ENCODE results near the gene HBS1L. TPM values are rescaled to one million over a fixed set of nuclear protein-coding genes. Genes with fewer than 3 reads are reported as not detected.

The HBS1L gene
- polyA plus RNA-seq, 1 of the 3 experiments (the other 2 are of a cell fraction), result 19.0 TPM

DNA sequence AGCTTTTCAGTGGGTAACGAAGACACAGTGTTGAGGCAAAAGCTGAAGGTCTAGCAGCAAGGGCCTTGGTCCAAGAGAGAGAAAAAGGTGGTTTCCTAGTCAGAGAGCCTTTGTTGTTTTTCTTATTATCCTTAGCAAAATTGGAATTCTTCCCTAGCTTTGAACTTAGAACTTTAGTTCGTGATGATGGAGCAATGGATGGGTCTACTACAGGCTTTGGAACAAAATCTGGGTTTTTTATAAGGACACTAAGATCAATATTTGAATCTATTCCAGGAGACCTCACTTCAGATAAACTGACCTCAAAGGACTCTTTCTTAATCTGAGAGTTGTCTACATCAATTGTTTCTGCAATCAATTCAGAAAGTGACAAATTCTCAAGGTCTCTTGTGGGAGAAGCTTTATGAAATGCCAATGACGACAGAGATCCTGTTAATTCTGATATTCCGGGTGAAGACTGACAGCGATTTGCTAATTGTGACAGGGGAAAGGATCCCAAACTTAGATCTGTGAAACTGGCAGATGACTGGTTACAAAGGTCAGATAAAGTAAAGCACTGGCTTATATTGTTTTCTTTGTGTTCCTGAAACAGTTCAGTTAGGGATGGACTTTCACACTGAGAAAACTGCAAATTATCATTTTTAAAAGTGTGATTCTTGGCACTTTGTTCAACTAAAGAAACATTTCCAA lies 17.7 kb downstream of the HBS1L start:
- ChIA-PET CTCF (no interaction called here), POLR2A (interaction anchor here (0.7 kb wide), 1 partner anchor 11 kb away, joined by 4 read pairs; no protein-coding TSS in a partner anchor)
- peaks cover 32% of the 10 kb centered on the region for H3K79me2 ChIP-seq (ENCODE audit: insufficient read depth)
- H3K9me3 ChIP-seq, result no peaks in the 10 kb centered on the region
- H4K20me1 ChIP-seq (ENCODE audit: insufficient read depth), result no peaks in the 10 kb centered on the region
- TF ChIP-seq POLR2AphosphoS5 (IDR thresholded peaks at IDR 0.05; ENCODE audit: low read depth, low read length), result no peak
- TF ChIP-seq, protein P1, sequence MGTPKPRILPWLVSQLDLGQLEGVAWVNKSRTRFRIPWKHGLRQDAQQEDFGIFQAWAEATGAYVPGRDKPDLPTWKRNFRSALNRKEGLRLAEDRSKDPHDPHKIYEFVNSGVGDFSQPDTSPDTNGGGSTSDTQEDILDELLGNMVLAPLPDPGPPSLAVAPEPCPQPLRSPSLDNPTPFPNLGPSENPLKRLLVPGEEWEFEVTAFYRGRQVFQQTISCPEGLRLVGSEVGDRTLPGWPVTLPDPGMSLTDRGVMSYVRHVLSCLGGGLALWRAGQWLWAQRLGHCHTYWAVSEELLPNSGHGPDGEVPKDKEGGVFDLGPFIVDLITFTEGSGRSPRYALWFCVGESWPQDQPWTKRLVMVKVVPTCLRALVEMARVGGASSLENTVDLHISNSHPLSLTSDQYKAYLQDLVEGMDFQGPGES (IDR thresholded peaks at IDR 0.05; ENCODE audit: low read depth, low read length), result no peak
- no peak for TF ChIP-seq NRF1 (IDR thresholded peaks at IDR 0.05; ENCODE audit: low read depth, low read length)
- TF ChIP-seq EP300 (IDR thresholded peaks at IDR 0.05; ENCODE audit: borderline replicate concordance in 1 of 2, low read depth in 1 of 2, low read length in 1 of 2), result no peak
- TF ChIP-seq GATA2 (CRISPR knock-in tag; IDR thresholded peaks at IDR 0.05), result no peak
- TF ChIP-seq RFX5 (IDR thresholded peaks at IDR 0.05; ENCODE audit: low read length), result no peak
- TF ChIP-seq GABPA (IDR thresholded peaks at IDR 0.05; ENCODE audit: low read depth), result no peak
- H3K36me3 ChIP-seq (replicated peaks in 1 of 2; ENCODE audit: control insufficient read depth in 1 of 2, insufficient read depth in 2 of 2, low read length in 1 of 2), result peaks cover 25 to 50% of the 10 kb centered on the region in 2 experiments
- no peak overlapping the region for H3K9ac ChIP-seq
- WGBS (ENCODE audit: low lambda C conversion rate), result 94% methylated on average over 5 of the region's 5 CpGs
- H3K4me2 ChIP-seq, result no peak overlapping the region
- no peaks in the 10 kb centered on the region for H3K27me3 ChIP-seq (ENCODE audit: insufficient read depth)
- H3K27ac ChIP-seq (ENCODE audit: low read depth in 2 of 2, low read length in 1 of 2), result no peak overlapping the region
- H3F3A ChIP-seq (replicated peaks; ENCODE audit: insufficient read depth), result no peaks in the 10 kb centered on the region
- DNase-seq, result no peak
- no peaks in the 10 kb centered on the region; a peak in 1 of 4 replicates for H3K4me1 ChIP-seq (ENCODE audit: control insufficient read depth in 1 of 2, insufficient read depth in 2 of 2, low read depth in 1 of 2, low read length in 1 of 2)
- H3K4me3 ChIP-seq (ENCODE audit: low read depth in 2 of 2, low read length in 1 of 2), result no peak overlapping the region
- no peak overlapping the region for H2AFZ ChIP-seq (ENCODE audit: low read depth)
- H3K9me2 ChIP-seq, result no peaks in the 10 kb centered on the region

DNA sequence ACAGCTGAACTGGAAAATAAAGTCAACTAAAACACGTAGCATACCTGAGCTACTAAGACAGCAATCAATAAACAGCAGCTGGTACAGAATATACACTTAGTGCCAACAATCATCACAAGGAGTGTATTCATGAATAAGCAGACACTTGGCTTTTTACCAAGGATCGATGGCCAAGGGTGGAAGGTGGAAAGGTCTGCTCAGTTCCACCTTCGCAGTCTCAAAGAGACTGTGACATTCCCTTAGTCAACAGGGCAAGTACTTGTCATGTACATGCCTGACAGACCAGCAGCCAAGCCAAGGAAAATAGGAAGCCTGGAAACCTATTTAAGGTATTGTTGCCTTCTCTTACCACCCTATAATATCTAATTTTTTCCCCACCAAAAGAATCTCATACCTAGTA lies 21.4 kb downstream of the HBS1L start:
- Histone ChIP-seq H3K4me2 (no peak overlapping the region), H2AFZ (ENCODE audit: low read depth) (no peak overlapping the region), H3K9ac (no peak overlapping the region), H3K79me2 (ENCODE audit: insufficient read depth) (peaks cover 17% of the 10 kb centered on the region), H3K9me3 (no peaks in the 10 kb centered on the region), H3K9me2 (no peaks in the 10 kb centered on the region), H4K20me1 (ENCODE audit: insufficient read depth) (no peaks in the 10 kb centered on the region), H3K27me3 (ENCODE audit: insufficient read depth) (no peaks in the 10 kb centered on the region), H3F3A (replicated peaks; ENCODE audit: insufficient read depth) (no peaks in the 10 kb centered on the region), H3K27ac (ENCODE audit: low read depth in 2 of 2, low read length in 1 of 2) (no peak overlapping the region), H3K4me1 (ENCODE audit: control insufficient read depth in 1 of 2, insufficient read depth in 2 of 2, low read depth in 1 of 2, low read length in 1 of 2) (no peaks in the 10 kb centered on the region; a peak in 1 of 4 replicates), H3K4me3 (ENCODE audit: low read depth in 2 of 2, low read length in 1 of 2) (no peak overlapping the region), H3K36me3 (replicated peaks in 1 of 2; ENCODE audit: control insufficient read depth in 1 of 2, insufficient read depth in 2 of 2, low read length in 1 of 2) (peaks cover 37 to 54% of the 10 kb centered on the region in 2 experiments)
- no peak for TF ChIP-seq GATA2 (CRISPR knock-in tag; IDR thresholded peaks at IDR 0.05)
- ChIA-PET POLR2A (no interaction called here), CTCF (no interaction called here)
- 88% methylated on average over 3 of the region's 3 CpGs for whole genome bisulfite sequencing (ENCODE audit: low lambda C conversion rate)
- DNase-seq, result no peak

DNA sequence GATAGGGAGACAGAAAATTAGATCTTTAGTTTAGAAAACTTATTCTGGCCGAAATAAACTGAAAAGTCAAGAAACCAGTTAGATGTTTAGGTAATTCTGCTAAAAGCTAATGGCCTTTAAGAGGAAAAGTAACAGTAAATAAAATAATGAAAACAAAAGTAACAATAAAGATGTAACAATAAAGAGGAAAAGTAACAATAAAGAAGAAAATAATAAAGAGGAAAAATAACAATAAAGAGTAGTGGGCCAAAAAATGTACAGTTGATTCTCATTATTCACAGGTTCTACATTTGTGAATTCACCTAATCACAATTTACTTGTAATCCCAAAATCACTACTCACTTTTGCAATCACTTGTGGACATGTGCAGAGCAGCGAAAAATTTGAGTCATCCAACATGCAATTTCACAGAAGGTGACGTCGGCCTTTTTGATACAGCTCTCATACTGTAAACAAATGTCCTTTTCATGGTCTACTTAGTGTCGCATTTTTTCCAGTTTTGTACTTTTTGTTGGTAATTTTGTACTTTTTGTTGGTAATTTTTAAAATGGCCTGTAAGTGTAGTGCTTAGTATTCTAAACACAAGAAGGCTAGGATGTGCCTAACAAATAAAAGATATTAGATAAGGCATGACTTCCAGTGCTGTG lies 24.0 kb downstream of the HBS1L start:
- ChIA-PET CTCF (no interaction called here), POLR2A (no interaction called here)
- no peak overlapping the region for H3K9ac ChIP-seq
- H3K27ac ChIP-seq (ENCODE audit: low read depth in 2 of 2, low read length in 1 of 2), result no peak overlapping the region
- H2AFZ ChIP-seq (ENCODE audit: low read depth), result no peak overlapping the region
- H3K4me3 ChIP-seq (ENCODE audit: low read depth in 2 of 2, low read length in 1 of 2), result no peak overlapping the region
- no peaks in the 10 kb centered on the region; a peak in 1 of 4 replicates for H3K4me1 ChIP-seq (ENCODE audit: control insufficient read depth in 1 of 2, insufficient read depth in 2 of 2, low read depth in 1 of 2, low read length in 1 of 2)
- no peaks in the 10 kb centered on the region for H3F3A ChIP-seq (replicated peaks; ENCODE audit: insufficient read depth)
- H3K36me3 ChIP-seq (replicated peaks in 1 of 2; ENCODE audit: control insufficient read depth in 1 of 2, insufficient read depth in 2 of 2, low read length in 1 of 2), result peaks cover 30 to 32% of the 10 kb centered on the region in 2 experiments
- H3K4me2 ChIP-seq, result no peak overlapping the region
- H3K79me2 ChIP-seq (ENCODE audit: insufficient read depth), result peaks cover 27% of the 10 kb centered on the region
- no peaks in the 10 kb centered on the region for H4K20me1 ChIP-seq (ENCODE audit: insufficient read depth)
- no peaks in the 10 kb centered on the region for H3K9me3 ChIP-seq
- no peaks in the 10 kb centered on the region for H3K9me2 ChIP-seq
- no peaks in the 10 kb centered on the region for H3K27me3 ChIP-seq (ENCODE audit: insufficient read depth)
- WGBS (ENCODE audit: low lambda C conversion rate), result 68% methylated on average over 5 of the region's 5 CpGs
- no peak for DNase-seq
- no peak for TF ChIP-seq RAD21 (IDR thresholded peaks at IDR 0.05; ENCODE audit: low read length)
- TF ChIP-seq, protein P2, sequence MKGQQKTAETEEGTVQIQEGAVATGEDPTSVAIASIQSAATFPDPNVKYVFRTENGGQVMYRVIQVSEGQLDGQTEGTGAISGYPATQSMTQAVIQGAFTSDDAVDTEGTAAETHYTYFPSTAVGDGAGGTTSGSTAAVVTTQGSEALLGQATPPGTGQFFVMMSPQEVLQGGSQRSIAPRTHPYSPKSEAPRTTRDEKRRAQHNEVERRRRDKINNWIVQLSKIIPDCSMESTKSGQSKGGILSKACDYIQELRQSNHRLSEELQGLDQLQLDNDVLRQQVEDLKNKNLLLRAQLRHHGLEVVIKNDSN (IDR thresholded peaks at IDR 0.05; ENCODE audit: borderline replicate concordance, low read depth), result no peak
- TF ChIP-seq FOXM1 (IDR thresholded peaks at IDR 0.05; ENCODE audit: low read depth), result no peak
- TF ChIP-seq RFX5 (IDR thresholded peaks at IDR 0.05; ENCODE audit: low read length), result no peak
- TF ChIP-seq, protein P3, sequence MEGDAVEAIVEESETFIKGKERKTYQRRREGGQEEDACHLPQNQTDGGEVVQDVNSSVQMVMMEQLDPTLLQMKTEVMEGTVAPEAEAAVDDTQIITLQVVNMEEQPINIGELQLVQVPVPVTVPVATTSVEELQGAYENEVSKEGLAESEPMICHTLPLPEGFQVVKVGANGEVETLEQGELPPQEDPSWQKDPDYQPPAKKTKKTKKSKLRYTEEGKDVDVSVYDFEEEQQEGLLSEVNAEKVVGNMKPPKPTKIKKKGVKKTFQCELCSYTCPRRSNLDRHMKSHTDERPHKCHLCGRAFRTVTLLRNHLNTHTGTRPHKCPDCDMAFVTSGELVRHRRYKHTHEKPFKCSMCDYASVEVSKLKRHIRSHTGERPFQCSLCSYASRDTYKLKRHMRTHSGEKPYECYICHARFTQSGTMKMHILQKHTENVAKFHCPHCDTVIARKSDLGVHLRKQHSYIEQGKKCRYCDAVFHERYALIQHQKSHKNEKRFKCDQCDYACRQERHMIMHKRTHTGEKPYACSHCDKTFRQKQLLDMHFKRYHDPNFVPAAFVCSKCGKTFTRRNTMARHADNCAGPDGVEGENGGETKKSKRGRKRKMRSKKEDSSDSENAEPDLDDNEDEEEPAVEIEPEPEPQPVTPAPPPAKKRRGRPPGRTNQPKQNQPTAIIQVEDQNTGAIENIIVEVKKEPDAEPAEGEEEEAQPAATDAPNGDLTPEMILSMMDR (IDR thresholded peaks at IDR 0.05), result no peak
- TF ChIP-seq, protein P4, sequence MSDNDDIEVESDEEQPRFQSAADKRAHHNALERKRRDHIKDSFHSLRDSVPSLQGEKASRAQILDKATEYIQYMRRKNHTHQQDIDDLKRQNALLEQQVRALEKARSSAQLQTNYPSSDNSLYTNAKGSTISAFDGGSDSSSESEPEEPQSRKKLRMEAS (IDR thresholded peaks at IDR 0.05; ENCODE audit: low read depth), result no peak
- no peak for TF ChIP-seq NFIC (IDR thresholded peaks at IDR 0.05; ENCODE audit: borderline replicate concordance)
- TF ChIP-seq, protein P5, sequence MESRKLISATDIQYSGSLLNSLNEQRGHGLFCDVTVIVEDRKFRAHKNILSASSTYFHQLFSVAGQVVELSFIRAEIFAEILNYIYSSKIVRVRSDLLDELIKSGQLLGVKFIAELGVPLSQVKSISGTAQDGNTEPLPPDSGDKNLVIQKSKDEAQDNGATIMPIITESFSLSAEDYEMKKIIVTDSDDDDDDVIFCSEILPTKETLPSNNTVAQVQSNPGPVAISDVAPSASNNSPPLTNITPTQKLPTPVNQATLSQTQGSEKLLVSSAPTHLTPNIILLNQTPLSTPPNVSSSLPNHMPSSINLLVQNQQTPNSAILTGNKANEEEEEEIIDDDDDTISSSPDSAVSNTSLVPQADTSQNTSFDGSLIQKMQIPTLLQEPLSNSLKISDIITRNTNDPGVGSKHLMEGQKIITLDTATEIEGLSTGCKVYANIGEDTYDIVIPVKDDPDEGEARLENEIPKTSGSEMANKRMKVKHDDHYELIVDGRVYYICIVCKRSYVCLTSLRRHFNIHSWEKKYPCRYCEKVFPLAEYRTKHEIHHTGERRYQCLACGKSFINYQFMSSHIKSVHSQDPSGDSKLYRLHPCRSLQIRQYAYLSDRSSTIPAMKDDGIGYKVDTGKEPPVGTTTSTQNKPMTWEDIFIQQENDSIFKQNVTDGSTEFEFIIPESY (IDR thresholded peaks at IDR 0.05; ENCODE audit: borderline replicate concordance, low read depth), result no peak
- no peak for TF ChIP-seq MEF2A (IDR thresholded peaks at IDR 0.05; ENCODE audit: borderline replicate concordance, low read depth)
